ENCODE data around the gene TDRD12.
A peak's percentile ranks its signal among the peaks of the same experiment; 100 is the strongest.
"Not testable (repeated sequence)": the region's sequence is repeated elsewhere in the genome, so short reads cannot be mapped to it uniquely, and the experiment has no call there.

Gene TDRD12

DNA sequence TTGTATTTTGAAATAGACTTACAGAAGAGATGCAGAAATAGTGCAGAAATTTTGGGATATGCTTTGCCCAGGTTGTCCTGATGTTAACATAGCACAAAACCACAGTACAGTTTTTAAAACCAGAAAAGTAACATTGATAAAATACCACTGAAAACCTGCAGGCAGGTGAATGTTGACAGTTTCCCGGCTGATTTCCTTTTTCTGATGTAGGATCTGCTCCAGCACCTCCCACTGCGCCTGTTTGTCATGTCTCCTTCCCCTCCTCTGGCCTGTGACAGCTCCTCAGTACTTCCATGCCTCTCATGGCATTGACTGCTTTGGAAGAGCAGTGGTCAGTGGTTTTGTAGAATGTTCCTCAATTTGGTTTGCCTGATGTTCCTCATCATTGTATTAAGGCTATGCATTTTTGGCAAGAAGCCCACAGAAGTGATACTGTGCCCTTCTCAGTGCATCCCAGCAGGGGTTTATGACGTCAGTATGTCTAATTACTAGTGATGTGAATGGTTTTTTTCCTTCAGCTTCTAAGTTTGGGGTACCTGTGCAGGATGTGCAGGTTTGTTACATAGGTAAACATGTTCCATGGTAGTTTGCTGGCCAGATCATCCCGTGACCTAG is 31.0 kb downstream of the TDRD12 start:
- Histone ChIP-seq H3K4me1 (ENCODE audit: insufficient read depth, low read length) (no peaks in the 10 kb centered on the region), H3K27ac (ENCODE audit: low read length) (no peak overlapping the region), H3K9me3 (ENCODE audit: insufficient read depth, low read depth, low read length) (no peaks in the 10 kb centered on the region; the same call in 1 of the 2 replicates), H3K27me3 (ENCODE audit: insufficient read depth, low read length) (no peaks in the 10 kb centered on the region), H3K9ac (ENCODE audit: low read depth, low read length) (no peak overlapping the region), H3K4me3 (ENCODE audit: low read length) (no peak overlapping the region), H3K36me3 (ENCODE audit: insufficient read depth, low read depth, low read length) (no peaks in the 10 kb centered on the region)

DNA sequence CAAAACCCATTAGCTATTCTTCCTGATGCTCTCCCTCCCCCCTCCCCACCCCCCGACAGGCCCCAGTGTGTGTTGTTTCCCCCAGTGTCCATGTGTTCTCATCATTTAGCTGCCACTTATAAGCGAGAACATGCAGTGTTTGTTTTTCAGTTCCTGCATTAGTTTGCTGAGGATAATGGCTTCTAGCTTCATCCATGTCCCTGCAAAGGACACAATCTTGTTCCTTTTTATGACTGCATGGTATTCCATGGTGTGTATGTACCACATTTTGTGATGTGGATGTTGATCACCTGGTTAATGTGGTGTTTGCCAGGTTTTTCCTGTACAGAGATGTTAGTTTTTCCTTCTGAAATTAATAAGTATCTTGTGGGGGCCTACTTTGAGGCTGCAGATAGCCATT is 31.5 kb downstream of the TDRD12 start:
- H3K27me3 ChIP-seq (ENCODE audit: insufficient read depth, low read length) = no peaks in the 10 kb centered on the region
- no peak overlapping the region for H3K9ac ChIP-seq (ENCODE audit: low read depth, low read length)
- no peaks in the 10 kb centered on the region; the same call in 1 of the 2 replicates for H3K9me3 ChIP-seq (ENCODE audit: insufficient read depth, low read depth, low read length)
- H3K36me3 ChIP-seq (ENCODE audit: insufficient read depth, low read depth, low read length) = no peaks in the 10 kb centered on the region
- no peaks in the 10 kb centered on the region for H3K4me1 ChIP-seq (ENCODE audit: insufficient read depth, low read length)
- no peak overlapping the region for H3K27ac ChIP-seq (ENCODE audit: low read length)
- H3K4me3 ChIP-seq (ENCODE audit: low read length) = no peak overlapping the region

DNA sequence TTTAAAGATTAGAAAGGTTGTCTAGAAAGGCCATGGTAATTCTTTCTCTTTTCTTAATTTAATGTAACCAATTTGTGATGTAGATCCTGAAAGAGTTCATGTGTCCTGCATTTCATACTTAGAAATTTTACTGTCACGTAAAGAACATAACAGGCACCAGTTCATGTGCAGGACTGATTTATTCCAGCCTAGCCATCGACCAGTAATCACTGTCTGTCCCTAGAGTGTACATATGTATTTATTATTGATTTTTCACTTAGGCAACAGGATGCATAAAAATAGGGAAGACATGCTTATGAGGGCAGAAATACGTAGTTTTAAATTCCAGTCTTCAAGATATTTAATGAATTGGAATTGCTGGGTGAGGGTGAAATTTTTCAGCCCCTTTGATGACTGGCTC is 37.6 kb downstream of the TDRD12 start:
- Histone ChIP-seq H3K27ac (ENCODE audit: low read length) (no peak overlapping the region), H3K9ac (ENCODE audit: low read depth, low read length) (no peak overlapping the region), H3K36me3 (ENCODE audit: insufficient read depth, low read depth, low read length) (no peaks in the 10 kb centered on the region), H3K4me1 (ENCODE audit: insufficient read depth, low read length) (no peaks in the 10 kb centered on the region), H3K4me3 (ENCODE audit: low read length) (no peak overlapping the region), H3K27me3 (ENCODE audit: insufficient read depth, low read length) (no peaks in the 10 kb centered on the region), H3K9me3 (ENCODE audit: insufficient read depth, low read depth, low read length) (peaks cover 11% of the 10 kb centered on the region)

DNA sequence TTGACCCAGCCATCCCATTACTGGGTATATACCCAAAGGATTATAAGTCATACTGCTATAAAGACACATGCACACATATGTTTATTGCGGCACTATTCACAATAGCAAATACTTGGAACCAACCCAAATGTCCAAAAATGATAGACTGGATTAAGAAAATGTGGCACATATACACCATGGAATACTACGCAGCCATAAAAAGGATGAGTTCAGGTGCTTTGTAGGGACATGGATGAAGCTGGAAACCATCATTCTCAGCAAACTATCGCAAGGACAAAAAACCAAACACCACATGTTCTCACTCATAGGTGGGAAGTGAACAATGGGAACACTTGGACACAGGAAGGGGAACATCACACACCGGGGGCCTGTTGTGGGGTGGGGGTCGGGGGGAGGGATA is 45.8 kb downstream of the TDRD12 start:
- not testable (repeated sequence) for H3K27me3 ChIP-seq (ENCODE audit: insufficient read depth, low read length); H3K9ac ChIP-seq (ENCODE audit: low read depth, low read length); H3K27ac ChIP-seq (ENCODE audit: low read length); H3K4me1 ChIP-seq (ENCODE audit: insufficient read depth, low read length); H3K9me3 ChIP-seq (ENCODE audit: insufficient read depth, low read depth, low read length); H3K4me3 ChIP-seq (ENCODE audit: low read length); H3K36me3 ChIP-seq (ENCODE audit: insufficient read depth, low read depth, low read length)

DNA sequence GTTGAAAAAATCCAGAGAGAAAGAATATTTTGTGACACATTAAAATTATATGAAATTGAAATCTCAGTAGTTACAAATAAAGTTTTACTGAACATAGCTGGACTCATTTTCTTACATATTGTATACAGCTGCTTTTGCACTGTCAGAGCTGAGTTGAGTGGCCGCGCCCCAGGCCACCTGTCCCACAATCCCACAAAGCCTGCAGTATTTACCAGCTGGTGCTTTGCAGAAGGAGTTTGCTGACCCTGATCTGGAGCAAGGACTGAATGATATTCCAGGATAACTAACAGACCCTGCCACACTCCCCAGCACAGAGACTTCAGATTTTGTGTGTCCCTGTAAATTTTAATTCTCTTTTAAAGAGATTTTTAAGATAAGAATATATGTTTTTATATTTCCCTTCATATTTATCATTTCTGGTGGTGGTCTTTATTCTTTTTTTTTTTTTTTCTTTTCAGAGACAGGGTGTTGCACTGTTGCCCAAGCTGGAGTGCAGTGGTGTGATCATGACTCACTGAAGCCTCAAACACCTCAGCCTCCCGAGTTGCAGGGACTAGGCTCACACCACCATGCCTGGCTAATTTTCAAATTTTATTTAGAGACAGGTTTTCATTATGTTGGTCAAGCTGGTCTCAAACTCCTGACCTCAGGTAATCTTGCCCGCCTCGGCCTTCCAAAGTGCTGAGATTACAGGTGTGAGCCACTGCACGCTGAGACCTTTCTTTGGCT is 48.5 kb downstream of the TDRD12 start:
- no peaks in the 10 kb centered on the region; the same call in 1 of the 2 replicates for H3K9me3 ChIP-seq (ENCODE audit: insufficient read depth, low read depth, low read length)
- H3K9ac ChIP-seq (ENCODE audit: low read depth, low read length) = no peak overlapping the region
- no peaks in the 10 kb centered on the region for H3K4me1 ChIP-seq (ENCODE audit: insufficient read depth, low read length)
- H3K4me3 ChIP-seq (ENCODE audit: low read length) = no peak overlapping the region
- H3K27ac ChIP-seq (ENCODE audit: low read length) = no peak overlapping the region
- H3K27me3 ChIP-seq (ENCODE audit: insufficient read depth, low read length) = no peaks in the 10 kb centered on the region
- no peaks in the 10 kb centered on the region for H3K36me3 ChIP-seq (ENCODE audit: insufficient read depth, low read depth, low read length)

DNA sequence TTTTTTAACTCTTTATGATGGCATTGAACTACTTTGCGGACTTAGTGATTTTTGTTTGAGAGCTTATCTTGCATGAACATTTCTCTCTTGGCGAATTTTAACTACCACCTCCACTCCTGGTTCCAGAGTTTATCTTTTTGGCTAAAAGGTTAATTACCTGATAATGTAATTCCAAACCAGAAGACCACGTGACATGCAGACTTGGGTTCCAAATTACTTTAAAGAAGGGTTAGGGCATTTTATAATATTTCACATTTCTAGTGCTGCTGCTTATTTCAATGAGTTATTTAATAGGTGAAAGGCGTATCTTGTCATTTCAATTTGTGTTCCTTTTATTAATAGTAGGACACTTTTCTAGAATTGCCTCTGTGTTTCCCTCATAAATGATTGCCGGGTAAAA is 52.0 kb downstream of the TDRD12 start:
- Histone ChIP-seq H3K4me3 (ENCODE audit: low read length) (no peak overlapping the region), H3K9me3 (ENCODE audit: insufficient read depth, low read depth, low read length) (no peaks in the 10 kb centered on the region; the same call in 1 of the 2 replicates), H3K27me3 (ENCODE audit: insufficient read depth, low read length) (no peaks in the 10 kb centered on the region), H3K4me1 (ENCODE audit: insufficient read depth, low read length) (no peaks in the 10 kb centered on the region), H3K27ac (ENCODE audit: low read length) (no peak overlapping the region), H3K9ac (ENCODE audit: low read depth, low read length) (no peak overlapping the region), H3K36me3 (ENCODE audit: insufficient read depth, low read depth, low read length) (no peaks in the 10 kb centered on the region)

DNA sequence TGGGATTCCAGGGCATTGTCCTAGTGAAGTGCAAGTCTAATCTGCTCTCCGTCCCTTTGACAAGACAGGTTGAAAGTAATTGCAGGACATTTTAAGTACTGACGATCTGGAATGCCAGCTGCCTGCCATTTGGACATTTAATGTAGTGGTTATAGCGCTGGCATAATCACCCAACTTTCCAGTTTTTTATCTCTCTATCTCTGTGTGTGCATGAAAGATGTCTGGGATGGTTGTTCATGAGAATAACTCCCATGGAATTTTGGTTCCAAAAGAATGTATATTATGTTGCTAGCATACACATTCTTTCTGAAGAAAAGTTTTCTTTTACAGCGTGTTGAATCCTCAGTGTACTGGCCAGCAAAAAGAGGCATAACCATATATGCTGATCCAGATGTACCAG is 53.6 kb downstream of the TDRD12 start:
- no peak overlapping the region for H3K9ac ChIP-seq (ENCODE audit: low read depth, low read length)
- no peaks in the 10 kb centered on the region; the same call in 1 of the 2 replicates for H3K9me3 ChIP-seq (ENCODE audit: insufficient read depth, low read depth, low read length)
- H3K27me3 ChIP-seq (ENCODE audit: insufficient read depth, low read length) = no peaks in the 10 kb centered on the region
- no peak overlapping the region for H3K4me3 ChIP-seq (ENCODE audit: low read length)
- H3K27ac ChIP-seq (ENCODE audit: low read length) = no peak overlapping the region
- no peaks in the 10 kb centered on the region for H3K4me1 ChIP-seq (ENCODE audit: insufficient read depth, low read length)
- H3K36me3 ChIP-seq (ENCODE audit: insufficient read depth, low read depth, low read length) = no peaks in the 10 kb centered on the region

DNA sequence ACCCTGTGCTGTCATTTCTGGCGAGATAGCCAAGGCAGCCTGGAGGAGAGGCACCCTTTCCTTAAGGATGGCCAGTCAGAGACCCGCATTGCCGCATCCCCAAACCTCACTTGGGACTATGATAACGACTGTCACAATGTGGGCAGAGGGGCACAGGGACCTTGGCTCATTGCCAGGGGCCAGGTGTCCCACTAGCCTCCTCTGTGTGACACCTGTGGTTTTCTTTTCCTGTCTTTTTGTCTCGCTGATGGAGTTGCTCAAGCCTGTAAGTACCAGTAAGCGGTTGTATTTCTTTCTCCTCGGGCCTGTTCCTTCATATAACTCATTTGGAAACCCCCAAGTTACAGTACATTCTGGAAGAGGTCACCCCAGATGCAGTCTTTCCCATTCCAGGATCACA is 59.5 kb downstream of the TDRD12 start:
- Histone ChIP-seq H3K36me3 (ENCODE audit: insufficient read depth, low read depth, low read length) (no peaks in the 10 kb centered on the region), H3K9ac (ENCODE audit: low read depth, low read length) (no peak overlapping the region), H3K27ac (ENCODE audit: low read length) (no peak overlapping the region), H3K4me3 (ENCODE audit: low read length) (no peak overlapping the region), H3K9me3 (ENCODE audit: insufficient read depth, low read depth, low read length) (peaks cover 4% of the 10 kb centered on the region; the same call in 1 of the 2 replicates), H3K4me1 (ENCODE audit: insufficient read depth, low read length) (no peaks in the 10 kb centered on the region; the same call in 1 of the 2 replicates), H3K27me3 (ENCODE audit: insufficient read depth, low read length) (no peaks in the 10 kb centered on the region)

DNA sequence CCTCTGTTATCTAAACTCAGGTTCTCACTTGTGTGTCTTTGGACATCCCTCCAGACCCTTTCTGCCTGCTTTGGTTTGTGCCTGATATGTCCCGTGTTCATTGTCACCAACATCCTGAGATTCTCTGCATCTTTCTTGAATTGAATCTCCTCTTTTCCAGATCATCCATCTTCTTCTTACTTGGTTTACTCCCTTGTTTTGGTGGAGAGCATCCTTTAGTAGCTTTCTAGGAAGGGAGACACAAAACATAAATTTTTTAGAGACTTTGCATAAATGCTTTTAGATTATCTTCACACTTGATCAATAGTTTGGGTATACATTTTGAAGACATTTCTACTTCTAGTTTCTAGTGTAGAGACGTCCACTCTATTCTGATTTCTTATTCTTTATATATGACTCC is 61.7 kb downstream of the TDRD12 start:
- no peak overlapping the region for H3K9ac ChIP-seq (ENCODE audit: low read depth, low read length)
- H3K27ac ChIP-seq (ENCODE audit: low read length) = no peak overlapping the region
- no peak overlapping the region for H3K4me3 ChIP-seq (ENCODE audit: low read length)
- H3K4me1 ChIP-seq (ENCODE audit: insufficient read depth, low read length) = no peaks in the 10 kb centered on the region; the same call in 1 of the 2 replicates
- H3K27me3 ChIP-seq (ENCODE audit: insufficient read depth, low read length) = no peaks in the 10 kb centered on the region
- no peaks in the 10 kb centered on the region for H3K36me3 ChIP-seq (ENCODE audit: insufficient read depth, low read depth, low read length)
- H3K9me3 ChIP-seq (ENCODE audit: insufficient read depth, low read depth, low read length) = peaks cover 4% of the 10 kb centered on the region; the same call in 1 of the 2 replicates

DNA sequence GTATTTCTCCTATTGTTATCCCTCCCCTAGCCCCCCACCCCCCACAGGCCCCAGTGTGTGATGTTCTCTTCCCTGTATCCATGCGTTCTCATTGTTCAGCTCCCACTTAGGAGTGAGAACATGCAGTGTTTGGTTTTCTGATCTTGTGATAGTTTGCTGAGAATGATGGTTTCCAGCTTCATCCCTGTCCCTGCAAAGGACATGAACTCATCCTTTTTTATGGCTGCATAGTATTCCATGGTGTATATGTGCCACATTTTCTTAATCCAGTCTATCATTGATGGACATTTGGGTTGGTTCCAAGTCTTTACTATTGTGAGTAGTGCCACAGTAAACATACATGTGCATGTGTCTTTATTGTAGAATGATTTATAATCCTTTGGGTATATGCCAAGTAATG is 62.5 kb downstream of the TDRD12 start:
- H3K4me1 ChIP-seq (ENCODE audit: insufficient read depth, low read length); H3K4me3 ChIP-seq (ENCODE audit: low read length); H3K9ac ChIP-seq (ENCODE audit: low read depth, low read length); H3K27me3 ChIP-seq (ENCODE audit: insufficient read depth, low read length); H3K9me3 ChIP-seq (ENCODE audit: insufficient read depth, low read depth, low read length); H3K27ac ChIP-seq (ENCODE audit: low read length); H3K36me3 ChIP-seq (ENCODE audit: insufficient read depth, low read depth, low read length): not testable (repeated sequence)

DNA sequence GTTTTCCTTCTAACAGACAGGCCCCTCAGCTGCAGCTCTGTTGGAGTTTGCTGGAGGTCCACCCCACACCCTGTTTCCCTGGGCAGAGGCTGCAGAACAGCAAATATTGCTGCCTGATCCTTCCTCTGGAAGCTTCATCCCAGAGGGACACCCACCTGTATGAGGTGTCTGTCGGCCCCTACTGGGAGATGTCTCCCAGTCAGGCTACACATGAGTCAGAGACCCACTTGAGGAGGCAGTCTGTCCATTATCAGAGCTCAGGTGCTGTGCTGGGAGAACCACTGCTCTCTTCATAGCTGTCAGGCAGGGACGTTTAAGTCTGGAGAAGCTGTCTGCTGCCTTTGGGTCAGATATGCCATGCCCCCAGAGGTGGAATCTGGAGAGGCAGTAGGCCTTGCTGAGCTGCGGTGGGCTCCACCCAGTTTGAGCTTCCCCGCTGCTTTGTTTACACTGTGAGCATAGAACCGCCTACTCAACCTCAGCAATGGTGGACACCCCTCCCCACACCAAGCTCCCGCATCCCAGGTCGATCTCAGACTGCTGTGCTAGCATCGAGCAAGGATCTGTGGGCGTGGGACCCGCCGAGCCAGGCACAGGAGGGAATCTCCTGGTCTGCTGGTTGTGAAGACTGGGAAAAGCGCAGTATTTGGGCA is 67.7 kb downstream of the TDRD12 start:
- H3K27me3 ChIP-seq (ENCODE audit: insufficient read depth, low read length); H3K4me1 ChIP-seq (ENCODE audit: insufficient read depth, low read length); H3K27ac ChIP-seq (ENCODE audit: low read length); H3K36me3 ChIP-seq (ENCODE audit: insufficient read depth, low read depth, low read length); H3K9me3 ChIP-seq (ENCODE audit: insufficient read depth, low read depth, low read length): not testable (repeated sequence)
- H3K4me3 ChIP-seq (ENCODE audit: low read length) = peak overlapping the region; percentile 27; the same call in 1 of the 2 replicates
- H3K9ac ChIP-seq (ENCODE audit: low read depth, low read length) = peak overlapping the region; percentile 37

DNA sequence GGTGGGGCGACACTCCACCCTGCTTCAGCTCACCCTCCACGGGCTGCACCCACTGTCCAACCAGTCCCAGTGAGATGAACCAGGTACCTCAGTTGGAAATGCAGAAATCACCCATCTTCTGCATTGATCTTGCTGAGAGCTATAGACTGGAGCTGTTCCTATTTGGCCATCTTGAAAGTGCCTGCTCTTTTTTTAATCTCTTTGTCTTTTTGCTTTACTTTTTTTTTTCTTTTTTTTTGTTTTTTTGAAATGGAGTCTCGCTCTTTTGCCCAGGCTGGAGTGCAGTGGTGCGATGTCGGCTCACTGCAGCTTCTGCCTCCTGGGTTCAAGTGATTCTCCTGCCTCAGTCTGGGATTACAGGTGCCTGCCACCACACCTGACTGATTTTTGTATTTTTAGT is 68.3 kb downstream of the TDRD12 start:
- H3K4me1 ChIP-seq (ENCODE audit: insufficient read depth, low read length); H3K9me3 ChIP-seq (ENCODE audit: insufficient read depth, low read depth, low read length); H3K27ac ChIP-seq (ENCODE audit: low read length); H3K27me3 ChIP-seq (ENCODE audit: insufficient read depth, low read length); H3K36me3 ChIP-seq (ENCODE audit: insufficient read depth, low read depth, low read length): not testable (repeated sequence)
- Histone ChIP-seq H3K9ac (ENCODE audit: low read depth, low read length) (peak overlapping the region; percentile 37; the same call in 1 of the 2 replicates), H3K4me3 (ENCODE audit: low read length) (peak overlapping the region; percentile 27; the same call in 1 of the 2 replicates)
